ENCODE measurements around the gene IL6R.
A peak's percentile ranks its signal among the peaks of the same experiment; 100 is the strongest.
"Not testable (repeated sequence)": the region's sequence is repeated elsewhere in the genome, so short reads cannot be mapped to it uniquely, and the experiment has no call there.

Gene IL6R

DNA sequence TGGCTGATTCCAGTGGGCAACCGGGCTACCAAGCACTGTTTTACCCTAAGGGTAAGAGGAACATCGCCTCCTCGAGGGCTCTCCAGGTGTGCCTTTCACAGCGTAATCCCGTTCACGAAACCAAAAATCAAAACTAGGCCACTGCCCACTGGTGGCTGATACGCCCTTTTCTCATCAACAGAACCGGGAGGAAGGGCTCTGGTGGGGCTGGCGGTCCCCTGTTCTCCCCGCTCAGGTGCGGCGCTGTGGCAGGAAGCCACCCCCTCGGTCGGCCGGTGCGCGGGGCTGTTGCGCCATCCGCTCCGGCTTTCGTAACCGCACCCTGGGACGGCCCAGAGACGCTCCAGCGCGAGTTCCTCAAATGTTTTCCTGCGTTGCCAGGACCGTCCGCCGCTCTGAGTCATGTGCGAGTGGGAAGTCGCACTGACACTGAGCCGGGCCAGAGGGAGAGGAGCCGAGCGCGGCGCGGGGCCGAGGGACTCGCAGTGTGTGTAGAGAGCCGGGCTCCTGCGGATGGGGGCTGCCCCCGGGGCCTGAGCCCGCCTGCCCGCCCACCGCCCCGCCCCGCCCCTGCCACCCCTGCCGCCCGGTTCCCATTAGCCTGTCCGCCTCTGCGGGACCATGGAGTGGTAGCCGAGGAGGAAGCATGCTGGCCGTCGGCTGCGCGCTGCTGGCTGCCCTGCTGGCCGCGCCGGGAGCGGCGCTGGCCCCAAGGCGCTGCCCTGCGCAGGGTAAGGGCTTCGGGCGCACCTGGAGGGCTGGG lies at the start of gene IL6R:
Gene IL6R, plus strand, starts transcription at position 360 of the 763 bp plus-strand sequence. Its CDS starts 287 bp downstream, at position 647.
- DNase-seq: peak; percentile 89
- in situ Hi-C loops (cut with MboI; ENCODE audit: low pct_unique_long_range_greater_than_20kb, low sequenced_read_pairs): no loop called here

GRCh38 chr1:154358519-154358918 lies 46.6 kb upstream of the IL6R start:
- no peak for DNase-seq
- in situ Hi-C loops (cut with MboI; ENCODE audit: low pct_unique_long_range_greater_than_20kb, low sequenced_read_pairs): no loop called here

DNA sequence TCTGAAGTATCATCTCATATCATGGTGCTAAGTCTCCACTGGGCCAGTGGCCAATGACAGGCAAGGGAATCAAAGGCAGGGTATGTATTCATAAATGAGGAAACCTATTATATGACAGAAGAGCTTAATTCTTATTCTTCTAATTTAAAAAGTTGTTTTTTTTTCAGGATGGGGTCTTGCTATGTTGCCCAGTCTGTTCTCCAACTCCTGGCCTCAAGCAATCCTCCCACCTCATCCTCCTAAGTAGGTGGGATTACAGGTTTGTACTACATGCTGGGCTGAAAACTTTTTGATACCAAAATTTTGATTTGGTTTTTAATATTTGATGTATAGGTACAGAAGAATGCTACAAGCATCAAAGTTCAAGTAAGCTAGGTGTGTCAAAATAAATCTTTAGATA lies 44.9 kb upstream of the IL6R start:
- in situ Hi-C loops (cut with MboI; ENCODE audit: low pct_unique_long_range_greater_than_20kb, low sequenced_read_pairs): no loop called here
- DNase-seq: no peak

- DNase-seq; in situ Hi-C loops (cut with MboI; ENCODE audit: low pct_unique_long_range_greater_than_20kb, low sequenced_read_pairs): not testable (repeated sequence)
Measured at GRCh38 chr1:154360881-154361280, 44.3 kb upstream of the IL6R start.

- in situ Hi-C loops (cut with MboI; ENCODE audit: low pct_unique_long_range_greater_than_20kb, low sequenced_read_pairs): no loop called here
- DNase-seq: no peak
Measured at GRCh38 chr1:154361357-154361756, 43.8 kb upstream of the IL6R start.

DNA sequence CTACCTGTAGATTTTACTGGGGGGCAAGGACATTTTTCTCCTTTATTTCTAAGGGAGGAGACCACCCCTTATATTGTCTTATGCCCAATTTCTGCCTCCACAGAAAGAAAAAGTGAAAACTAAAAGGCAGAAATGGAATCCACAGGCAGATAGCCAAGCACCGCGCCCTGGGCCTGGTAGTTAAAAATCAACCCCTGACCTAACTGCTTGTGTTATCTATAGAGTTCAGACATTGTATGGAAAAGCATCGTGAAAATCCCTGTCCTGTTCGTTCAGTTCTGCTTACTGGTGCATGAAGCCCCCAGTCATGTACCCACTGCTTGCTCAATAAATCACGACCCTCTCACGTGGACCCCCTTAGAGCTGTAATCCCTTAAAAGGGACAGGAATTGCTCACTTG lies 33.7 kb upstream of the IL6R start:
- no peak for DNase-seq
- in situ Hi-C loops (cut with MboI; ENCODE audit: low pct_unique_long_range_greater_than_20kb, low sequenced_read_pairs): no loop called here

DNA sequence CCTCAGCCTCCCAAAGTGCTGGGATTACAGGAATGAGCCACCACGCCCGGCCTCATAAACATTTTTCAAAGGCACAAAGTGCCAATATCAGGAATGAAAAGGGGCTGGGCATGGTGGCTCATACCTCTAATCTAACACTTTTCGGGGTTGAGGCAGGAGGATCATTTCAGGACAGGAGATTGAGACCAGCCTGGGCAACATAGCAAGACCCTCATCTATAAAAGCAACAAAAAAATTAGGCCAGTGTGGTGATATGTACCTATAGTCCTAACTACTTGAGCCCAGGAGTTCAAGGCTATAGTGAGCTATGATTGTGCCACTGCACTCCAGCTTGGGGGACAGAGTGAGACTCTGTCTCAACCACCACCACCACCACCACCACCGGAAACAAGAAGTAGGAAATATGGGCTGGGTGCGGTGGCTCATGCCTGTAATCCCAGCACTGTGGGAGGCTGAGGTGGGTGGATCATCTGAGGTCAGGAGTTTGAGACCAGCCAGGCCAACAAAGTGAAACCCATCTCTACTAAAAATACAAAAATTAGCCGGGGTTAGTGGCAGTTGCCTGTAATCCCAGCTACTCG lies 31.3 kb upstream of the IL6R start:
- in situ Hi-C loops (cut with MboI; ENCODE audit: low pct_unique_long_range_greater_than_20kb, low sequenced_read_pairs): not testable (repeated sequence)
- peak; percentile 45 for DNase-seq

DNA sequence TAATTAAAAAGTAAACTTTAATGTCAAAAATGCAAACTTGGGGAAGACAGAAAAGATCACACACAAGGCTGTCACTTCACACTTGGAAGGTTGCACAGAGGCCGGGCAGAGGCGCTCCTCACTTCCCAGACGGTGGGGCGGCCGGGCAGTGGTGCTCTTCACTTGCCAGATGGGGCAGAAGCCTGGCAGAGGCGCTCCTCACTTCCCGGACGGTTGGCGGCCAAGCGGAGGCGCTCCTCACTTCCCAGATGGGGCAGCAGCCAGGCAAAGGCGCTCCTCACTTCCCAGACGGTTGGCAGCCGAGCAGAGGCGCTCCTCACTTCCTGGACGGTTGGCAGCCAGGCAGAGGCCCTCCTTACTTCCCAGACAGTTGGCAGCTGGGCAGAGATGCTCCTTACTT lies 25.8 kb upstream of the IL6R start:
- no peak for DNase-seq
- in situ Hi-C loops (cut with MboI; ENCODE audit: low pct_unique_long_range_greater_than_20kb, low sequenced_read_pairs): no loop called here

GRCh38 chr1:154384650-154385489 lies 20.3 kb upstream of the IL6R start:
- DNase-seq: no peak
- in situ Hi-C loops (cut with MboI; ENCODE audit: low pct_unique_long_range_greater_than_20kb, low sequenced_read_pairs): no loop called here

DNA sequence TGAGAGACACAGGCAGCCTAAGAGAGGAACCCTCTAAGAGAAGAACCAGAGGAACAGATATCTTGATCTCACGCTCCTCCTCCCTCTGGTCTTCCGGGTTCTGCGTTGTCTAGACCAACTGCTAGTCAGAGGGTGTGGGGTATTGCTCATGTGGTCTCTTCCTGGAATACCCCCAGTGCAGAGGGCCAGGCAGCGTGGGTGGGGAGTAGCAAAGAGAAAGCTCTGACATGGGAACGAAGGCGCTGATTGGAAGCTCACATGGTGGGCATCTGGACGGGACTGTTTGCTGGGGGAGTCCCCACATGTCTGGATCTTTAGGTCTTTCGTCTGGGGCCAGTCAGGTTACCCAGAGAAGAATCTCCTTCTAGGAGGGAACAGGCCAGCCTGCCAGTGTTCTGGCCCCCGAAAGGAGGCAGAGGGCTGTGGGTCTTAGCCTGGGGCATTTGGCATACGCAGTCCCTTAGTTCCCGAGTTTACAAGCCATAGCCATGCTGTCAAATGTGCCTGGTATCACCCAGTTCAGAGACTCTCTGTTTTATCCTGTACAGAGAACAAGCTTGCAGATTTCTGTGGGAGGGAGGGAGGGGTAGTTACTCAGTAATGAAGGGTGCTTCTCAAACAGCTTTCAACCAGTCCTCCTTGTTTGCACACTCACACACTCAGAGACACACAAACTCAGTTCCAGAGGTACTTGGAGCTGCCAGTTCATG lies 18.3 kb upstream of the IL6R start:
- in situ Hi-C loops (cut with MboI; ENCODE audit: low pct_unique_long_range_greater_than_20kb, low sequenced_read_pairs): no loop called here
- no peak for DNase-seq

- no peak for DNase-seq
- in situ Hi-C loops (cut with MboI; ENCODE audit: low pct_unique_long_range_greater_than_20kb, low sequenced_read_pairs): no loop called here
Measured at GRCh38 chr1:154391086-154391770, 13.9 kb upstream of the IL6R start.

GRCh38 chr1:154398141-154398540 lies 7.0 kb upstream of the IL6R start:
- in situ Hi-C loops (cut with MboI; ENCODE audit: low pct_unique_long_range_greater_than_20kb, low sequenced_read_pairs): no loop called here
- DNase-seq: no peak

DNA sequence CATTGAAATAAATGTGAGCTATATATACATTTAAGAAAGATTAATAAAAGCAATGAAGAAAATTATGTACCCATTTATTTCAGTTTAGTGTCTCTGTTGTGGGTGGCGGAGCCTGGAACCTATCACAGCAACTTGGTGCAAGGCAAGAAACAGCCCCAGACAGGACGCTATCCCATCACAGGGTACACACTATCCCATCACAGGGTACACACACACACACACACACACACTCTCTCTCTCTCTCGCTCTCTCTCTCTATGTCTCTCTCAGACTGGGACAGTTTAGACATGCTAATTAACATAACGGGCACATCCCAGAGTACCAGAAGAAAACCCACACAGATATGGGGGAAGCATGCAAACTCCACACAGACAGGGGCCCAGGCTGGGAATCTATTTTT lies 6.5 kb upstream of the IL6R start:
- in situ Hi-C loops (cut with MboI; ENCODE audit: low pct_unique_long_range_greater_than_20kb, low sequenced_read_pairs): no loop called here
- no peak for DNase-seq

- in situ Hi-C loops (cut with MboI; ENCODE audit: low pct_unique_long_range_greater_than_20kb, low sequenced_read_pairs): no loop called here
- DNase-seq: peak; percentile 70
Measured at GRCh38 chr1:154400381-154400801, 4.8 kb upstream of the IL6R start.

GRCh38 chr1:154402409-154402921 lies 2.7 kb upstream of the IL6R start:
- in situ Hi-C loops (cut with MboI; ENCODE audit: low pct_unique_long_range_greater_than_20kb, low sequenced_read_pairs): no loop called here
- no peak for DNase-seq

- DNase-seq: peak; percentile 41
- in situ Hi-C loops (cut with MboI; ENCODE audit: low pct_unique_long_range_greater_than_20kb, low sequenced_read_pairs): no loop called here
Measured at GRCh38 chr1:154403261-154403943, 1.7 kb upstream of the IL6R start.

- no peak for DNase-seq
- in situ Hi-C loops (cut with MboI; ENCODE audit: low pct_unique_long_range_greater_than_20kb, low sequenced_read_pairs): no loop called here
Measured at GRCh38 chr1:154403983-154404382, 1.2 kb upstream of the IL6R start.

GRCh38 chr1:154404511-154404931 lies 622 bp upstream of the IL6R start:
- DNase-seq: no peak
- in situ Hi-C loops (cut with MboI; ENCODE audit: low pct_unique_long_range_greater_than_20kb, low sequenced_read_pairs): no loop called here

Measured in KBM-7 (cell line).